Measurements from ENCODE around the gene LEFTY1.

LEFTY1 gene

DNA sequence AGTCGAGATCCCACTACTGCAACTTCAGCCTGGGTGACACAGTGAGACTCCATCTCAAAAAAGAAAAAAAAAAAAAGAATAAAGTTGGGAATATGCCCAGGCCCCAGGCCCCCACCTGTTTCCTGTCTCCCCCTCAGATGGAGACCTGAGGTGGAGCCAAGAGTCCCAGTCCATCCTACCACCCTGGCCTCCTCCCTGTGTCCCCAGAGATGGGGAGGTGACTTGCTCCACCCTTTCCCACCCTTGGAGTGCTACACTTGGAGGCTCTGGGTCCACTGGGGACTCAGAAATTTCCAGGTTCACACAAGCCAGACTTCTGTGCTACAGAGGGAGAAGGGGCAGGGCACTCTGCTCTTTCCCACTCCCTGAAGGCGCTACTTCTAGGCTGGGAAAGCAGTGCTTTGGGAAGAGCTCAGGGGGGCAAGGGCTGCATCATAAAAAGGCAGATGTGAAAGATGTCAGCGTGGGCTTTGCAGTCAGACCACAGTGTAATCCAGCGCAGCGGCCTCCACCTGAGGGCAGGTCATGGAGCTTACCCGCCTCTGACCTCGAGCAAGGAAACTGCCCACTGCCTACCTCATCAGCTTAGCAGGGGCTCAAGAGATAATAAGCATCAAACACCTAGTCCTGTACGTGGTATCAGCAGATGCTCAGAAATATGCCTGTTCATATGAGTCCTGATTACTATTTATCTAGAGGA is 20.2 kb downstream of the LEFTY1 start:
- DNase-seq = no peak

- DNase-seq = no peak
These were observed 22.0 kb downstream of the LEFTY1 start for GRCh38 chr1:225866981-225867380.

DNA sequence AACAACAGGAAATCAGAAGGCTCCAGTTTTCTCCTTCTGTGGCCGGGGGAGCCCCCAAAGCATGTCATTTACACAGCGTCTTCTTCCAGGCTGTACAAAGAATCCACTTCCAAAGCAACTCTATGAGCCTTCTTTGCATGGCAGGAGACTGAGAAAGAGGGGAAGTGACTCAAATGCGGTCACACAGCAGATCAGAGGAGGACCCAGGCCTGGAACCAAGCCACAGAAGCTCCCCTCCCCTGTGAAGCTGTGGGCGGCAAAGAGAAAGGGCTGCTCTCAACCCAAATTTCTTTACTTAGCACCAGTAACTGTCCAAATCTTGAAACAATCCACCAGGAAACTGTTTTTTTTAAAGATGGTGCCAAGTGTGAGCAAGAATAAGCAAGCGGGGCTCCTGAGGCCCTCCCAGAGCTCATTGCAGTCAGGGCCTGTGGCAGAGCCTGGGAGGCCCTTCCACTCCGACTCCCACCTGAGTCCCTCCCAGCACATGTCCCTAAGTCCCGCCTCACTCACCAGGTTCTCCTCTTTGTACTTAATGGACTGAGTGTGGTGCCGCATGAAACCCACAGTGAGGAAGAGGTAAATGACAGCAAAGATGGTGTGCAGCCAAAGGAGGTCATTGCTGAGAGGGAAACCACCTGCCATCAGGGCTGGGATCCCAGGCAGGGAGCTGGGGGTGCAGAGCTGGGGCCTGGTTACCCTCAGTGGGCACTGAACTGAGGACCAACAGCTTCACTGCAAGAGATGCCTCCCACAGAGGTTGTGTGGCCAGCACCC is 22.7 kb downstream of the LEFTY1 start:
- no peak for DNase-seq

DNA sequence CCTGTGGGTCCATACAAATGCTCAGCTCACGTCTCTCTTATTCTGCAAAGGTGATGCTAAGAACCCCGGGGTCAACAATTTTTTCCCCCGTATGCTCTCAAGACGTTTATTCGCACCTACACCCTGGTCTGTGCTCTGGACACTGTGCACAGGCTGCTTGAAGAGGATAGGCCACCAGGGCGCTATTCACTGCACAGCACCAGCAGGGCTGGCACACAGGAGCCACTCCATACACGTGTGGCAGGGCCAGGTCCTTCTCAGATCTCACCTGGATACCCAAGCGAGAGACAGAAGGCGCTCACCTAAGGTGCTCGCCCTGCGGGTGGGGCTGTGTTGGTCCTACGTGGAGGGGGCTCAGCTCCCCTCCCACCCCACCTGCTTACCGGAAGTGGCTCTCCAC is 23.4 kb downstream of the LEFTY1 start:
- DNase-seq = peak; percentile 36

- no peak for DNase-seq
These were observed 25.8 kb downstream of the LEFTY1 start for GRCh38 chr1:225863167-225863566.

DNA sequence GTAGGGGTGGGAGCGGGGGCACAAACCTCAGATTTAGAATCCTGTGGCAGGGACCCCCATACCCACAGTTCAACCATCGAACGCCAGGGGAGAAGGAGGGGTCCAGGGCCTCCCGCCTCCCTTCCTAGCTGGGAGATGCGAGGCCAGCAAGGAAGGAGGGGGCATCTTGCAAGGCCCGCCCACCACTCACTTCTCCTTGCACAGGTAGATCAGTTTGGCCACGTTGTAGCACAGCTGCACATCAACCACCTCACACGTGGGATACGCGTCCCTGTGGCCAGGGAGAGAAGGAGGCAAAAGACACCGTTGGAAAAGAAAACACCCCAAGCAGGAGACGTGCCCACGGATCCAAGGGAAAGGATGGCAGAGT is 26.4 kb downstream of the LEFTY1 start:
- DNase-seq = no peak

GRCh38 chr1:225861834-225862580 is 26.9 kb downstream of the LEFTY1 start:
- DNase-seq = no peak

- no peak for DNase-seq
These were observed 28.0 kb downstream of the LEFTY1 start for GRCh38 chr1:225860876-225861441.

DNA sequence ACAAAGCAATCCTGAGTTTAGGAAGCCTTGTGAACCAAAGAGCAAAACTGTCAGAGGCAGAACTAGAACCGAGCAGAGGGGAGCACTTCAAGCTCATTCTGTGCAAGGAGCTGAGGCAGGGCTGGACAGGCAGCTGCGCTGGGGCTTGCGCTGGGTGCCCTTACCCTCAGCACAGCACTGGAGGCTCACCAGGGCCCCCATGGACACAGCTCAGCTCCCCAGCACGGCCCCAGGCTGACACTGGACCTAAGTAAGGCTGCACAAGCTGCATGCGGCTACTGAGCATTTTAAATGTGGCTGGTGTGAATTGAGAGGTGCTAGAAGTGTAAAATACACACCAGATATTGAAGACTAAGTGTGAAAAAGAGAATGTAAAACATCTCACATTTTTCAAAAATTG is 28.8 kb downstream of the LEFTY1 start:
- no peak for DNase-seq

GRCh38 chr1:225859151-225859550 is 29.8 kb downstream of the LEFTY1 start:
- DNase-seq = no peak

- no peak for DNase-seq
These were observed 31.7 kb downstream of the LEFTY1 start for GRCh38 chr1:225857256-225857655.

DNA sequence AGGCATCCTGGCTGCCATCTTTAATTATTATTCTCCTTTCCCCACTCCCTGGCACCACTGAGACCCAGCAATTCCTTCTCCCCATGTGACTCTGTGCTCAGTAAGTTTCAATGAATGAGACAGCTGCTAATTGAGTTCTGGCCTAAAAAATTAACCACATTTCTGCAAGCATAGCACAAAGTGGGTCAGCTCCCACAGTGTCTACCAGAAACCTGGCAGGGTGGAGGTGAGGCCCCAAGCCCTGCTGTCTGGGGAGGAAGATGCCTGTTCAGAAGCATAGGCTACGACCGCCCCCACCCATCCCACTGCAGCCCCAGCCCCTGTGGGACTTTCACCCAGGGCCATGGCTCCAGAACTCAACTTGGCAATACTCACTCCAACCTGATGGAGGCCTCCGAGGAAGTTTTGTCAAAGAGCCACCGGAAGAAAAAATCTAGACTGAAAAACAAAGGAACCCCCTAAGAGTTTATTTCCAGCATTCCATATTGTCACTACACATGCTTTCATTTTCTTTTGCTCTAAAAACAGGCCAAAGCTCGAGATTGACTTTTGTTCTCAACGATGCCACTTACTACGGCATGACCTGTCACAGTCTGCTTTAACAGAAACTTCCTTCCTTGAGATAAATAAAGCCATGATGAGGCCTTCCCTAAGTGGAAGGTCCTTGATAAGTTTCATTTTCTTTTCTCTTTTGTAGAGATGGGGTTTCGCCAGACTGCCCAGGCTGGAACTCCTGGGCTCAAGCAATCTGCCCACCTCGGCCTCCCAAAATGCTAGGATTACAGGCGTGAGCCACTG is 33.2 kb downstream of the LEFTY1 start:
- DNase-seq = no peak

GRCh38 chr1:225853441-225853840 is 35.5 kb downstream of the LEFTY1 start:
- DNase-seq = no peak

- no peak for DNase-seq
These were observed 36.4 kb downstream of the LEFTY1 start for GRCh38 chr1:225852413-225853124.

GRCh38 chr1:225851805-225852204 is 37.1 kb downstream of the LEFTY1 start:
- DNase-seq = no peak

DNA sequence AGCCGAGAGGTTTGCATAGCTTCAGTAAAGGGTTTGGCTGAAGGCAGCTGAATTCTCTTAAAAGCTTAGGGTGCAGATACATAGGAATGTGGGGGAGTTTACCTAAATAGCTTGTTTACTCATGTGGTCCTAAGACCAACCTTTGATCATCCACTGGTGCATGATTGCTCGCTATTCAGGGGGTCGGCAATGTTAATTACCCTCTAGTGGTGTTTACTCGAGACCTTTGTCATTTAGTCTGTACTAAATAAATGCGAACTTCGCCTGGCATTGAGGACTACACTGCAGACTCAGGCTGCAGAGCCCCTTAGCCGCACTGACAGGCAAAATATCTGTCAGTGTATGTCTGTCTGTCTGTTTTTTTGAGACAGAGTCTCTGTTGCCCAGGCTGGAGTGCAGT is 38.6 kb downstream of the LEFTY1 start:
- no peak for DNase-seq

DNA sequence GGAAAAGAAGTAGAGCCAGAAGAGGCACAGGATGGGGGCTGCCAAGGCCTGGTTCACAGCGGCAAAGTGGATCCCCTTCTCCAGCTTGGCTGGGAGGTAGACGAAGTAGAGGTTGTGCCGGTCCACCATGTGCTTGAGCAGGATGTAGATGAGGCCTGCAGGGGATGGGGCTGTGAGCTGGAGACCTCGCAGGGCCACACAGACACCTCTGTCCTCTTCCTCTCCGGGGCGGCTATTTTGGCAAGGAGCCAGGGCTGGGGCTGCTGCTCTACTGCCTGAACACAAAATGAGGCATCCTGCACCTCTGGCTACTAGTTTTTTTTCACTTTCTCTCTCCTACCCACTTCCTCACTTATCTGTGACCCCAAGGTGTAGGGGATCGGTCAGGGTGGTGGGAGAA is 39.0 kb downstream of the LEFTY1 start:
- DNase-seq = peak; percentile 42

GRCh38 chr1:225848030-225848955 is 40.7 kb downstream of the LEFTY1 start:
- DNase-seq = peak; percentile 83

DNA sequence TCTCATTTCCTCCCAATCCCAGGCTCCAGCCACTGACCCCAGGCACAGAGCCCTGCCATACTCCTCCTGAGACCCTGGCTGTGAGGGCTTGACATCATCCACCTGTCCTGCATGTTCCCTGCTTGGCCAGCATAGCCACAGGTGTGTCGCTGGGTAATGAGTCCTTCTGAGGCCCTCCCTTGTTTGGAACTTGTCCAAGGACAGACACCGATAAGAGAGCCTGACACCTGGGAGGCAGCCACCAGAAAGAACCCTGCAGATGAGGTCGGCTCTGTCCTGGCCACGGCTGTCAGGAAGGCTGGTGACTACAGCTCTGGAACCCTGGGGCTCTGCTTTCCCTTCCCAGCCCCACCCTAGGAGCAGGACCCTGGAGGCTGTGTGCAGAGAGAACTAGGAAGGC is 41.3 kb downstream of the LEFTY1 start:
- peak; percentile 97 for DNase-seq
